BLaER1 treated with 17β-estradiol and CSF1 and Interleukin-3, amounts not matched to agents 10 nM and 100 nM (cell line): ENCODE data around the gene C1D.

ENCODE experiments used
- H3K27ac ChIP-seq, 11 experiments: shearing (Covaris generic); formaldehyde crosslinking; 2 replicates each; pipeline ENCODE4 v1.8.1; 2022
- H3K27me3 ChIP-seq, 11 experiments: shearing (Covaris generic); formaldehyde crosslinking; 2 replicates each; pipeline ENCODE4 v1.8.1; 2022
- H3K36me3 ChIP-seq, 11 experiments: shearing (Covaris generic); formaldehyde crosslinking; 2 replicates each; pipeline ENCODE4 v1.8.1; 2022
- H3K4me1 ChIP-seq, 10 experiments: shearing (Covaris generic); formaldehyde crosslinking; 2 replicates each; pipeline ENCODE4 v1.8.1; 2022
- H3K4me2 ChIP-seq, 11 experiments: shearing (Covaris generic); formaldehyde crosslinking; 2 replicates each; pipeline ENCODE4 v1.8.1; 2022
- H3K4me3 ChIP-seq, 10 experiments: shearing (Covaris generic); formaldehyde crosslinking; 2 replicates each; pipeline ENCODE4 v1.8.1; 2022
- H3K9ac ChIP-seq, 11 experiments: shearing (Covaris generic); formaldehyde crosslinking; 2 replicates each; pipeline ENCODE4 v1.8.1; 2022
- H3K9me3 ChIP-seq, 11 experiments: shearing (Covaris generic); formaldehyde crosslinking; replicated peaks in 1 of 11; 2 replicates each; pipeline ENCODE4 v1.8.1; 2022
- H4K20me1 ChIP-seq, 11 experiments: shearing (Covaris generic); formaldehyde crosslinking; 2 replicates each; pipeline ENCODE4 v1.8.1; 2022
- Cebpa-rat ChIP-seq, 11 experiments: shearing (Covaris generic); IDR thresholded peaks; 2 replicates each; pipeline ENCODE4 v1.8.1; 2022

C1D gene

DNA sequence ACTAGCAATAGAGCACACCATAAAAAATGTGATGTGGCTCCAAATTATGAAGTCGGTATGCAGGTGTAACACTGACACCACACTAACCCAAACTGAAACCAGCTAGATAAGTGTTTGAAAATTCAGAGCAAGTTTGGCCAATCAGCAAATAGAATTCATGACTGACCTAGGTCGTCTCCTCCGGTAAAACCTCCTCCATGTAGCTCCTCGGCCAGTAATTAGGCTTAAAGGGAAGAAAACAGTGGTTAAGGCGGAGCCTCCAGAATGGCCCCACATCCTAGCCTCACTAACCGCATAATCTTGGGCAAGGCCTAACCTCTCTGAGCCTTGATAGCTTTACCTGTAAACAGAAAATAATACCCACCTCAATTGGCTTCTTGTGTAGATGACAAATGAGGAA, 30.1 kb downstream of the C1D start:
- H3K4me3 ChIP-seq: no peak overlapping the region
- H4K20me1 ChIP-seq: no peaks in the 10 kb centered on the region
- peaks cover 0 to 2% (median 0%) of the 10 kb centered on the region in 11 experiments; a peak in 4 of 22 replicates for H3K36me3 ChIP-seq
- no peaks in the 10 kb centered on the region for H3K9me3 ChIP-seq
- no peak overlapping the region for H3K4me2 ChIP-seq
- H3K27me3 ChIP-seq: no peaks in the 10 kb centered on the region
- no peak for TF ChIP-seq Cebpa-rat (IDR thresholded peaks at IDR 0.05)
- no peak overlapping the region for H3K27ac ChIP-seq
- no peaks in the 10 kb centered on the region for H3K4me1 ChIP-seq
- no peak overlapping the region for H3K9ac ChIP-seq

DNA sequence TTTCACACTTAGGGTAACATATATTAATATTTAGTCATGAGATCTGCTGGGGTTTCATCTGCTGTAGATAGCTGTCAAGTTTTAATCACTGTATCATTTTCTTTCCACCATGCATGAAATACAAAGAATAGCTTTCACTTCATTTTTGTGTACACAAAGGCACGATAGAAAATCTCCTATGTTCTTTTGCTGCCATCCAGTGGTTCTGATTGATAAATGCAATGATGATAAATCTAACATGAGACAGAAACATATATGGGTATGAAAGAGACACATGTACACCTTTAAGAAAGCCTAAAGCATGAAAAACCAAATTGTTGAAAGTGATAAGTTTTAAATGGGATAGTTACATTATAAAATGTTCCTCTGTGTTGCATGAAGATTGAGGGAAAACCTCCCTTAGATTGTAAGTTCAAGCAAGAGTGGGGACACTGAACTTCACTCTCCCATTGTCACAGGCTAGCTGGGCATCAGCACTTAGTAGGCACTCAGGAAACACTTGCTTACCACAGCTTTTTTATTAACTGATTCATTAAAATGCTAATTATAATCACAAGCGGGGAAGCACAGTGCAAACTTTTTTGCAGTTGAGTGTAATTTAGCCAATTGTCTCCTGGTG, 31.2 kb downstream of the C1D start:
- TF ChIP-seq Cebpa-rat (IDR thresholded peaks at IDR 0.05): no peak
- no peaks in the 10 kb centered on the region for H3K36me3 ChIP-seq
- no peak overlapping the region for H3K9ac ChIP-seq
- no peak overlapping the region for H3K4me2 ChIP-seq
- no peak overlapping the region for H3K27ac ChIP-seq
- no peaks in the 10 kb centered on the region for H3K4me1 ChIP-seq
- H3K9me3 ChIP-seq: no peaks in the 10 kb centered on the region
- no peak overlapping the region for H3K4me3 ChIP-seq
- no peaks in the 10 kb centered on the region for H4K20me1 ChIP-seq
- no peaks in the 10 kb centered on the region for H3K27me3 ChIP-seq

DNA sequence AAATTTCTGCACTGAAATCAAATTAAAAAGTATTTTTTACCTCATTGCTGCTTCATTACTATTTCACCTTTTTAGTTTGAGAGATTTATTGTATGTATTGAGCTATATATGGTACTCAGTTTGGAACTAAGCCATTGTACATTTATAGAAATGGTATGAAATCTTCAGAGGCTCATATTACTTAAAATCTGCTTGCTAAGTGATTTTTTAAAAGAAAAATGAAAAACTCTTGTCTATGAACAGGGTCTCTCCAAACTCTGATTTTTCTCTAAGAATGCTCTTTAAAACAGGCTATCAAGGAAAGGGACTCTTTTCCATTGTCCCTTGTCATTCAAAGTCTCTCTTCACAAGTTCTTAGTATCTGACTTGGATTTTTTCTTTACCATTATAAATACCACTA, 31.8 kb downstream of the C1D start:
- Histone ChIP-seq H3K9ac (no peak overlapping the region), H4K20me1 (no peaks in the 10 kb centered on the region), H3K27me3 (no peaks in the 10 kb centered on the region), H3K4me3 (no peak overlapping the region), H3K36me3 (no peaks in the 10 kb centered on the region), H3K4me1 (no peaks in the 10 kb centered on the region), H3K9me3 (no peaks in the 10 kb centered on the region), H3K27ac (no peak overlapping the region), H3K4me2 (no peak overlapping the region)
- TF ChIP-seq Cebpa-rat (IDR thresholded peaks at IDR 0.05): no peak

DNA sequence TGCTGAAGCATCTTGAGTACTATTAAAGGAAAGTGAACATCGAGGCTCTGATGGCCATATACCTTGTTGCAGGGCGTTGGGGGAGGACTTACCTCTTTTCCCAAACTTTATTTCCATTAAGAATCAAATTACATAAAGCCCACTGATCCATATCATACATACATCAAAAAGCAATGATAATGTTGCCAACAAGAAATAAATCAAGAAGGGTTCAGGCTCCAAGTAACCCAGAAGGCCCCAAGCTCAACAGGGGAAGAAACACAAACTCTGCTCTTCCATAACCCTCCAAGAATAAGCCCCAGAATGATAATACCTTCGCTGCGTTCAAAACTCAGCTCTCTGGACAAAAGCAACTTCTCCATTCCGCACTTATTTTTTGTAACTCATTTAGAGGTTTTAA, 32.3 kb downstream of the C1D start:
- Histone ChIP-seq H3K4me3 (no peak overlapping the region), H4K20me1 (no peaks in the 10 kb centered on the region), H3K9me3 (no peaks in the 10 kb centered on the region), H3K4me2 (no peak overlapping the region), H3K27me3 (no peaks in the 10 kb centered on the region), H3K36me3 (no peaks in the 10 kb centered on the region), H3K27ac (no peak overlapping the region), H3K4me1 (no peaks in the 10 kb centered on the region), H3K9ac (no peak overlapping the region)
- no peak for TF ChIP-seq Cebpa-rat (IDR thresholded peaks at IDR 0.05)

DNA sequence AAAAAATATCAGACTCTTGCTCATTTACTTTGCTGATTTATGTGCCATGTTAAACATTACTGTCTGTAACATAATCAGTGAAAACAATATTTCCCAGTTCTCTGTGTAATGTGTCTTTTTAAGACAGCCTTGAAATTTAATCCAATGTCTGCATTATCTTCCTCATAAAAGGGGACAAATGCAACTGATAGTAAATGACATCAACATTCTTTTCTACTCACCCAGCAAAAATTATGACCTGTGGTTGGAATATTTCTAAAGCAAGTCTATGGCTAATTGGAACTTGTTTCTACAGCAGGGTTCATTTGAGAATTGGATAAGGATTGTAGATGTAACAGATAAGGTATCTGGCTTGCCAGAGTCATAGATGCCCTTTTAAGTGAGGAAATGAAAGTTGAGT, 34.8 kb downstream of the C1D start:
- H3K9me3 ChIP-seq: no peaks in the 10 kb centered on the region
- no peaks in the 10 kb centered on the region for H3K4me1 ChIP-seq
- no peak overlapping the region for H3K27ac ChIP-seq
- H3K4me3 ChIP-seq: no peak overlapping the region
- H3K36me3 ChIP-seq: no peaks in the 10 kb centered on the region
- H4K20me1 ChIP-seq: no peaks in the 10 kb centered on the region
- no peak overlapping the region for H3K9ac ChIP-seq
- H3K4me2 ChIP-seq: no peak overlapping the region
- H3K27me3 ChIP-seq: no peaks in the 10 kb centered on the region
- no peak for TF ChIP-seq Cebpa-rat (IDR thresholded peaks at IDR 0.05)

DNA sequence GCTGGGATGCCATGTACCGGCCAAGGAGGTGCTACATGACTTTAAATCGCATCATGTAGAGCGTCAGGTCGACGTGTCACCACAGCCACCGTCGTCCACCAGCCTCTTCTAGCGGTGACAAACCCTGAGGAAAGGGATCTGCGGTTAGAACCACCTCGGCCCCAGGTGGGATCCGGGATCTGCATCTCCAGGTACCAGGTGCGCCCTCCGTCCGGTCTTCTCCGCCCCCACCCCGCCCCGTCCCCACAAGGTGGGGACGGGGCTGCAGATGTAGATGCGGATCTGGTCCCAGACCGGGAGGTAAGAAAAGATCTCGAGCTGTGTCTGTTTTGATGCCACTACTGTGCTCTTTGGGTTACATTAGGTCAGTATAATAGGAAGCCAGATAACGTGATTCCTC, 38.4 kb downstream of the C1D start:
- Histone ChIP-seq H4K20me1 (no peaks in the 10 kb centered on the region), H3K27me3 (no peaks in the 10 kb centered on the region), H3K9me3 (no peaks in the 10 kb centered on the region), H3K4me3 (no peak overlapping the region), H3K36me3 (no peaks in the 10 kb centered on the region), H3K27ac (no peak overlapping the region), H3K9ac (no peak overlapping the region), H3K4me1 (no peaks in the 10 kb centered on the region), H3K4me2 (no peak overlapping the region)
- no peak for TF ChIP-seq Cebpa-rat (IDR thresholded peaks at IDR 0.05)

DNA sequence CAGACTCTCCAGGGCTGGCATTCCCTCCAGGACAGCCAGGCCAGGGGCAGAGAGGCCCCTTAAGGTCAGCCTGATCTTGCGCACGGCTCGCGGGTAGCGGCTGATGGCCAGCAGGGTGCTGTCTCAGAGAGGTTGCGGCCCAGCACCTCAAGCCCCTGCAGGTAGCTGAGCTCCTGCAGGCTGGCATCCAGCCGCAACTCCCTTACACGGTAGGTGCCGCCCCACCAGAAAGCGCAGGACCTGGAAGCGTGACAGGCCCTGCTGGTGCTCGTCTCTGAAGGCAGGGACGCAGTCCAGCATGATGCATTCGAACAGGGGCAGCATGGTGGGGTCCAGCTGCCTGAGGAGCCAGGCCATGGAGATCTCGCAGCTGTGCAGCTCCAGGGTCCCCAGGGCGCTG, 38.9 kb downstream of the C1D start:
- no peak overlapping the region for H3K9ac ChIP-seq
- H4K20me1 ChIP-seq: no peaks in the 10 kb centered on the region
- no peaks in the 10 kb centered on the region for H3K9me3 ChIP-seq
- no peaks in the 10 kb centered on the region for H3K36me3 ChIP-seq
- no peak overlapping the region for H3K4me2 ChIP-seq
- H3K27ac ChIP-seq: no peak overlapping the region
- H3K4me1 ChIP-seq: no peaks in the 10 kb centered on the region
- H3K4me3 ChIP-seq: no peak overlapping the region
- H3K27me3 ChIP-seq: no peaks in the 10 kb centered on the region
- no peak for TF ChIP-seq Cebpa-rat (IDR thresholded peaks at IDR 0.05)

DNA sequence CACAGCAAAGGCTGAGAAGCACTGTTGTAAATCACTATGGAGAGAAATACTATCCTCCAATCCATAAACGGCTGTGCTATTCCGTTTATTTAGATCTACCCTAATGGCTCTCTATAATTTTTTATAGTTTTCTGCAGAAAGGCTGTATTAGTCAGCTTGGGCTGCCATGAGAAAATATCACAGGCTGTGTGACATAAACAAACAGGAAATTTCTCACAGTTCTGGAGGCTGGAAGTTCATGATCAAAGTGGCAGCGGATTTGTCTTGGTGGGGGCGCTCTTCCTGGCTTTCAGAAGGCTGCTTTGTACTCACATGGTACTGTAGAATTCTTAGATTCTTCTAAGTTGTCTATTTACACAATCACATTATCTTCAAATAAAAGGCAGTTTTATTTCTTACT, 44.1 kb downstream of the C1D start:
- no peaks in the 10 kb centered on the region for H3K36me3 ChIP-seq
- H3K27ac ChIP-seq: no peak overlapping the region
- H3K4me2 ChIP-seq: no peak overlapping the region
- H3K4me3 ChIP-seq: no peak overlapping the region
- H3K27me3 ChIP-seq: no peaks in the 10 kb centered on the region
- TF ChIP-seq Cebpa-rat (IDR thresholded peaks at IDR 0.05): no peak
- no peaks in the 10 kb centered on the region for H4K20me1 ChIP-seq
- H3K9ac ChIP-seq: no peak overlapping the region
- no peaks in the 10 kb centered on the region for H3K9me3 ChIP-seq
- H3K4me1 ChIP-seq: no peaks in the 10 kb centered on the region

DNA sequence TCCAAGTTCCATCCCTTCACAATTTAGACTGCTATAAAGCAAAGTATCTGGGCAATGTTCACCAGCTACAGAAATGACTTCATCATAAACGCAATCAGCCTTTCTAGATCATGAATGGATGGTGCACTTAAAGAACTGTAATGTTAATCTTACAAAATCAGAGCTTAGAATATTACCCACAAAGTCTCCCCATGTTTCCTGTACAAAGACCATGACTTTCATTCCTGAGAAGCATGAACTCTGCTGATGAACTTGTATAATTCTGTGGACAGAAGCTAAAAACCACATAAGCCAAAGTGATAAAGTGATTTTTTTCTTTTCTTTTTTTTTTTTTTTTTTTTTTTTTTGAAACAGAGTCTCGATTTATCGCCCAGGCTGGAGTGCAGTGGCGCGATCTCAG, 53.3 kb downstream of the C1D start:
- H3K9ac ChIP-seq: no peak overlapping the region
- no peaks in the 10 kb centered on the region for H3K36me3 ChIP-seq
- H3K9me3 ChIP-seq: peaks cover 0 to 9% (median 4%) of the 10 kb centered on the region in 11 experiments; a peak in 3 of 22 replicates
- H4K20me1 ChIP-seq: no peaks in the 10 kb centered on the region
- no peak overlapping the region for H3K4me3 ChIP-seq
- H3K27ac ChIP-seq: no peak overlapping the region
- H3K4me1 ChIP-seq: peaks cover 0 to 9% (median 6%) of the 10 kb centered on the region in 10 experiments; a peak in 11 of 20 replicates
- no peak overlapping the region for H3K4me2 ChIP-seq
- no peak for TF ChIP-seq Cebpa-rat (IDR thresholded peaks at IDR 0.05)
- H3K27me3 ChIP-seq: no peaks in the 10 kb centered on the region

DNA sequence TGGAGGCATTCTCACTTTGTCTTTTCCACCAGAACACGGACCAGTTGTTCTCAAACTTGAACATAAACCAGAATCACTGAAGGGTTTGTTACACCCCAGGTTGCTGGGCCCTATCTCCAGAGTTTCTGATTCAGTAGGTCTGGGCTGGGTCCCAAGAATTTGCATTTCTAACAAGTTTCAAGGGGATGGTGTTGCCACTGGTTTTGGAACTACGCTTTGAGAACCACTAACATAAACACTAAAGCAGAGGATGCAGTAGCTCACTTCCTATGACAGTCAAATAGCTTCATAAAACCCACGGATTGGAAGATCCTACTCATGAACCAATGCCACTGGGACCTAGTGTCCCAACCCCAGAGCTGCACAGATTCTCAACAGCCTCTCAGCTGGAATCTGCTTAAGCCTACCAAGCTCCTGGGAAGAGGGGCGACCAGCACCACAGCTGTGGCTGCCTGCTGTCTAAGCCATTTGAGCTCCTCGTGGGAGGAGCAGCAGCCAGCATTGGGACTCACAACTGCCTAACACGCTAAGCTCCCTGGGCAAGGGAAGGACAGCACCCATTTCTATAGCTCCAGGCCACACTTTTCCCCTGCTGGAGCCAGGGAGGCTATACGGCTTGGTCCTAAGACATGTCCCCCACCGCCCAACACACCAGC, 62.5 kb downstream of the C1D start:
- no peak overlapping the region for H3K4me3 ChIP-seq
- H3K4me2 ChIP-seq: no peak overlapping the region
- no peaks in the 10 kb centered on the region for H3K36me3 ChIP-seq
- H3K4me1 ChIP-seq: no peaks in the 10 kb centered on the region
- H3K27me3 ChIP-seq: no peaks in the 10 kb centered on the region
- H3K9ac ChIP-seq: no peak overlapping the region
- H3K9me3 ChIP-seq: peaks cover 0 to 21% (median 9%) of the 10 kb centered on the region in 11 experiments; a peak in 10 of 22 replicates
- no peak for TF ChIP-seq Cebpa-rat (IDR thresholded peaks at IDR 0.05)
- H4K20me1 ChIP-seq: no peaks in the 10 kb centered on the region
- H3K27ac ChIP-seq: no peak overlapping the region
